ENCODE data around the gene TPRX2.
"Not testable (repeated sequence)": the region's sequence is repeated elsewhere in the genome, so short reads cannot be mapped to it uniquely, and the experiment has no call there.

The TPRX2 gene

GRCh38 chr19:47858646-47859285 lies at the start of gene TPRX2:
Gene TPRX2, plus strand, starts transcription at chr19:47859235. Its CDS starts 12 bp downstream, at chr19:47859247.
- not testable (repeated sequence) for DNase-seq

GRCh38 chr19:47813304-47813994 lies 45.6 kb upstream of the TPRX2 start:
- DNase-seq, result peak; percentile 71

- DNase-seq, result no peak
Measured at GRCh38 chr19:47813995-47814328, 45.1 kb upstream of the TPRX2 start.

- not testable (repeated sequence) for DNase-seq
Measured at GRCh38 chr19:47816270-47816669, 42.8 kb upstream of the TPRX2 start.

- DNase-seq, result not testable (repeated sequence)
Measured at GRCh38 chr19:47818221-47818620, 40.8 kb upstream of the TPRX2 start.

GRCh38 chr19:47819858-47820257 lies 39.2 kb upstream of the TPRX2 start:
- DNase-seq, result no peak

GRCh38 chr19:47820410-47820809 lies 38.6 kb upstream of the TPRX2 start:
- DNase-seq, result no peak

GRCh38 chr19:47821460-47822020 lies 37.5 kb upstream of the TPRX2 start, which contains the start of gene CRX:
Gene CRX, plus strand, starts transcription at chr19:47821937. Its CDS starts 12,507 bp downstream, at chr19:47834444.
- no peak for DNase-seq

GRCh38 chr19:47824396-47824795 lies 34.6 kb upstream of the TPRX2 start:
- DNase-seq, result no peak

- DNase-seq, result no peak
Measured at GRCh38 chr19:47826800-47827199, 32.2 kb upstream of the TPRX2 start.

- no peak for DNase-seq
Measured at GRCh38 chr19:47832723-47833122, 26.3 kb upstream of the TPRX2 start.

- DNase-seq, result no peak
Measured at GRCh38 chr19:47836038-47836437, 23.0 kb upstream of the TPRX2 start.

GRCh38 chr19:47839411-47839810 lies 19.6 kb upstream of the TPRX2 start:
- no peak for DNase-seq

GRCh38 chr19:47839913-47840312 lies 19.1 kb upstream of the TPRX2 start:
- DNase-seq, result no peak

- no peak for DNase-seq
Measured at GRCh38 chr19:47842941-47843340, 16.1 kb upstream of the TPRX2 start.

GRCh38 chr19:47848425-47848822 lies 10.6 kb upstream of the TPRX2 start:
- DNase-seq, result no peak

GRCh38 chr19:47848823-47849473 lies 10.1 kb upstream of the TPRX2 start:
- DNase-seq, result peak; percentile 8

- DNase-seq, result no peak
Measured at GRCh38 chr19:47853003-47853402, 6.0 kb upstream of the TPRX2 start.

- no peak for DNase-seq
Measured at GRCh38 chr19:47854459-47854858, 4.6 kb upstream of the TPRX2 start.

GRCh38 chr19:47858231-47858630 lies 804 bp upstream of the TPRX2 start:
- DNase-seq, result not testable (repeated sequence)

- DNase-seq, result not testable (repeated sequence)
Measured at GRCh38 chr19:47859838-47860237, 803 bp downstream of the TPRX2 start.

GRCh38 chr19:47860602-47861297 lies 1.7 kb downstream of the TPRX2 start:
- no peak for DNase-seq

GRCh38 chr19:47861630-47862029 lies 2.6 kb downstream of the TPRX2 start:
- no peak for DNase-seq
